CD4-positive, alpha-beta T cell (primary cell): ENCODE results near the gene MUC4. TPM values are rescaled to one million over a fixed set of nuclear protein-coding genes. Genes with fewer than 3 reads are reported as not detected.
A peak's percentile ranks its signal among the peaks of the same experiment; 100 is the strongest.
"Not testable (repeated sequence)": the region's sequence is repeated elsewhere in the genome, so short reads cannot be mapped to it uniquely, and the experiment has no call there.

Source experiments
- ATAC-seq: fragments of 200-7000 bp; cut with Tn5 transposase; one replicate; pipeline ENCODE4 v1.10.0; 2022; ENCODE audit warnings: mild to moderate bottlenecking; ENCODE audit not compliant: poor library complexity
- CTCF ChIA-PET: fragments of 350-600 bp; sonication (Branson Sonifier 250); formaldehyde crosslinking; loops from one replicate; lab custom pipeline; 2021; ENCODE audit warnings: antibody characterized with exemption, inconsistent platforms; lab: Charles Lee
- POLR2A ChIA-PET: fragments of 350-600 bp; sonication (Branson Sonifier 250); formaldehyde crosslinking; loops from one replicate; lab custom pipeline; 2021; ENCODE audit warnings: antibody characterized with exemption, inconsistent platforms; lab: Charles Lee
- DNase-seq, 14 experiments: peaks; one replicate each; pipeline ENCODE4 v3.0.0-alpha.2; 2013 to 2020; ENCODE audit warnings: mixed read lengths in 2 of 14
- H3K27ac ChIP-seq, 2 donors: one replicate each; pipeline versions ENCODE4 v1.5.1 to v1.7.0; 2013; ENCODE audit warnings: low read length in 2 of 2, low read depth in 1 of 2, mild to moderate bottlenecking in 1 of 2
- H3K27me3 ChIP-seq, 2 experiments: 1 replicate in 1 of 2; 2 replicates in 1 of 2; pipeline versions ENCODE4 v1.6.1 to v1.7.0; 2013; ENCODE audit warnings: low read length in 2 of 2, control low read depth in 1 of 2, mild to moderate bottlenecking in 1 of 2, moderate library complexity in 1 of 2; ENCODE audit not compliant: insufficient read depth in 2 of 2, control insufficient read depth in 1 of 2
- H3K36me3 ChIP-seq: one replicate; pipeline ENCODE4 v1.6.1; 2013; ENCODE audit warnings: low read length, control low read depth; ENCODE audit not compliant: insufficient read depth
- H3K4me1 ChIP-seq: one replicate; pipeline ENCODE4 v1.6.1; 2013; ENCODE audit warnings: low read length, control low read depth; ENCODE audit not compliant: insufficient read depth
- H3K4me3 ChIP-seq: one replicate; pipeline ENCODE4 v1.5.1; 2013; ENCODE audit warnings: mild to moderate bottlenecking, low read length, moderate library complexity
- H3K9me3 ChIP-seq, 2 experiments: 1 replicate in 1 of 2; 2 replicates in 1 of 2; pipeline versions ENCODE4 v1.6.1 to v1.7.0; 2013; ENCODE audit warnings: low read length in 2 of 2, mild to moderate bottlenecking in 2 of 2, control low read depth in 1 of 2, moderate library complexity in 1 of 2; ENCODE audit not compliant: control insufficient read depth in 1 of 2, insufficient read depth in 1 of 2
- H3K27ac Mint-ChIP-seq: one replicate; pipeline ENCODE4 v1.8.0; 2020; ENCODE audit warnings: mixed read lengths
- H3K27me3 Mint-ChIP-seq: one replicate; pipeline ENCODE4 v1.8.0; 2021; ENCODE audit warnings: mixed read lengths
- H3K36me3 Mint-ChIP-seq: one replicate; pipeline ENCODE4 v1.8.0; 2021; ENCODE audit warnings: low read depth, mixed read lengths
- H3K4me1 Mint-ChIP-seq: one replicate; pipeline ENCODE4 v1.8.0; 2021; ENCODE audit warnings: low read depth, mixed read lengths
- H3K4me3 Mint-ChIP-seq: one replicate; pipeline ENCODE4 v1.8.0; 2020; ENCODE audit warnings: mild to moderate bottlenecking, mixed read lengths
- H3K9me3 Mint-ChIP-seq: one replicate; pipeline ENCODE4 v1.8.0; 2020; ENCODE audit warnings: mixed read lengths
- CTCF ChIP-seq: fragments of 200-600 bp; IDR thresholded peaks from one replicate; pipeline ENCODE4 v1.8.0; 2022; ENCODE audit warnings: antibody characterized with exemption, mild to moderate bottlenecking
- intact Hi-C, 2 experiments: fragments of 100-400 bp; cut with DNase I in 1 of 2; cut with micrococcal nuclease in 1 of 2; formaldehyde crosslinking; loops; one replicate each; pipeline versions ENCODE4 v1.15.1 to v1.9.0; 2023 to 2025; cut with DNase I, micrococcal nuclease
- total RNA-seq, 174 experiments: library from RNA in 2 of 174; stranded (reverse) in 2 of 174; gene quantifications; one replicate each; pipeline ENCODE4 v1.2.3 and lab custom pipeline; 2021 to 2026

Gene MUC4
- total RNA-seq, 2 experiments from 2014 or later = not detected

DNA sequence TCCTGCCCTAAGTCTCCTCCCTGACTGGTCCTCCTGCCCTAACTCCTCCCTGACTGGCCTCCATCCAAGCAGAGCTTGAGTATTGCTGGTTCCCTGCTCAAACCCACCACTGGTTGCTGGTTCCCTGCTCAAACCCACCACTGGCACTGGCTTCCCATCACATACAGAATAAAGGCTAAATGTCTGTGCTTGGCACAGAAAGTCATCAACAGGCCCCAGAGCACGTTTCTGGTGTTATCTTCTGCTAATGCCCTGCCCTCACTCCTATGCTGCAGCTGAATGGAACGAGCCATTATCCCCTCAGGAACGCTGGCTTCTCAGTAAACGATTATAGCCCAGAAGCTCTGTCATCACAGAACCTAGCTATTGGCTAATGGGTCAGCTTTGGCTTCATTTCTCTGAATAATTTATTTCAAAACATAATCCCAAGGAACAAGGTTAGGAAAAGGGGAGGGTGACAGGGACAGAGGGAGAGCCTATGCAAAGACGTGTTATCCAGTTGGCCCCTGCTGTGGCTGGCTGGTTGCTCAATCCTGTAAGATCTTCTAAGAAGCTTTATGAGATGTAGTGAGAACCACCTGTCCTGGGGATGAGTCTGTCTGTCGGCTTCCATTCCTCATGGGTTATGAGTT lies 97.2 kb downstream of the MUC4 start:
- Histone ChIP-seq H3K27ac (no peak overlapping the region), H3K36me3 (peaks cover 19% of the 10 kb centered on the region), H3K27me3 (no peaks in the 10 kb centered on the region), H3K9me3 (no peaks in the 10 kb centered on the region), H3K4me1 (no peaks in the 10 kb centered on the region), H3K4me3 (no peak overlapping the region)
- no peaks in the 10 kb centered on the region for H3K27me3 Mint-ChIP-seq
- no peaks in the 10 kb centered on the region for H3K9me3 Mint-ChIP-seq
- ATAC-seq (no peak), DNase-seq (no peak)
- no peaks in the 10 kb centered on the region for H3K4me1 Mint-ChIP-seq
- no peak for TF ChIP-seq CTCF
- intact Hi-C loops = no loop called here
- H3K36me3 Mint-ChIP-seq = peaks cover 50% of the 10 kb centered on the region
- CTCF ChIA-PET = no interaction called here
- no peak overlapping the region for H3K4me3 Mint-ChIP-seq
- no peak overlapping the region for H3K27ac Mint-ChIP-seq
- POLR2A ChIA-PET = no interaction called here

GRCh38 chr3:195713150-195713549 lies 98.6 kb downstream of the MUC4 start:
- CTCF ChIA-PET, H3K27me3 Mint-ChIP-seq, H3K4me1 Mint-ChIP-seq: not testable (repeated sequence)

GRCh38 chr3:195712535-195712910 lies 99.2 kb downstream of the MUC4 start:
- intact Hi-C loops, CTCF ChIA-PET, DNase-seq, H3K27me3 ChIP-seq, H3K27ac ChIP-seq, H3K4me1 Mint-ChIP-seq, H3K27me3 Mint-ChIP-seq, H3K27ac Mint-ChIP-seq, H3K9me3 ChIP-seq, H3K4me1 ChIP-seq, H3K4me3 Mint-ChIP-seq, ATAC-seq, H3K4me3 ChIP-seq, H3K9me3 Mint-ChIP-seq, POLR2A ChIA-PET: not testable (repeated sequence)
- peaks cover 62% of the 10 kb centered on the region for H3K36me3 Mint-ChIP-seq
- peaks cover 28% of the 10 kb centered on the region for H3K36me3 ChIP-seq

More at GRCh38 chr3:195713150-195713549, 98.6 kb downstream of the MUC4 start:
- H3K4me3 ChIP-seq, H3K4me1 ChIP-seq, H3K9me3 Mint-ChIP-seq, H3K4me3 Mint-ChIP-seq, intact Hi-C loops, ATAC-seq, H3K27ac Mint-ChIP-seq, DNase-seq, H3K27me3 ChIP-seq, H3K9me3 ChIP-seq, POLR2A ChIA-PET, H3K27ac ChIP-seq: not testable (repeated sequence)
- peaks cover 27% of the 10 kb centered on the region for H3K36me3 ChIP-seq
- H3K36me3 Mint-ChIP-seq = peaks cover 62% of the 10 kb centered on the region

- Histone ChIP-seq H3K27me3 (no peaks in the 10 kb centered on the region), H3K27ac (no peak overlapping the region), H3K36me3 (peaks cover 28% of the 10 kb centered on the region), H3K4me1 (no peaks in the 10 kb centered on the region), H3K9me3 (no peaks in the 10 kb centered on the region), H3K4me3 (no peak overlapping the region)
- CTCF ChIA-PET = no interaction called here
- ATAC-seq (peak; percentile 32), DNase-seq (no peak)
- no peaks in the 10 kb centered on the region for H3K27me3 Mint-ChIP-seq
- intact Hi-C loops = no loop called here
- no peaks in the 10 kb centered on the region for H3K4me1 Mint-ChIP-seq
- H3K9me3 Mint-ChIP-seq = no peaks in the 10 kb centered on the region
- no peak overlapping the region for H3K4me3 Mint-ChIP-seq
- H3K36me3 Mint-ChIP-seq = peaks cover 62% of the 10 kb centered on the region
- no peak for TF ChIP-seq CTCF
- H3K27ac Mint-ChIP-seq = no peak overlapping the region
- POLR2A ChIA-PET = no interaction called here
These were observed 99.8 kb downstream of the MUC4 start for GRCh38 chr3:195711813-195712534.

- H3K4me3 Mint-ChIP-seq, ATAC-seq, H3K27ac ChIP-seq, H3K27me3 ChIP-seq, CTCF ChIA-PET, intact Hi-C loops, H3K9me3 ChIP-seq, POLR2A ChIA-PET, DNase-seq, H3K4me1 Mint-ChIP-seq, H3K27me3 Mint-ChIP-seq, H3K4me3 ChIP-seq, H3K27ac Mint-ChIP-seq, H3K4me1 ChIP-seq, H3K9me3 Mint-ChIP-seq: not testable (repeated sequence)
- peaks cover 62% of the 10 kb centered on the region for H3K36me3 Mint-ChIP-seq
- H3K36me3 ChIP-seq = peaks cover 28% of the 10 kb centered on the region
These were observed 100.5 kb downstream of the MUC4 start for GRCh38 chr3:195711091-195711812.
